T-helper 9 cell (primary cell): ENCODE measurements around the gene IFNLR1.

ENCODE experiments used
- DNase-seq: peaks from one replicate; pipeline ENCODE4 v3.0.0-alpha.2; 2020

IFNLR1 gene

GRCh38 chr1:24175033-24175755 lies 11.9 kb downstream of the IFNLR1 start:
- no peak for DNase-seq

DNA sequence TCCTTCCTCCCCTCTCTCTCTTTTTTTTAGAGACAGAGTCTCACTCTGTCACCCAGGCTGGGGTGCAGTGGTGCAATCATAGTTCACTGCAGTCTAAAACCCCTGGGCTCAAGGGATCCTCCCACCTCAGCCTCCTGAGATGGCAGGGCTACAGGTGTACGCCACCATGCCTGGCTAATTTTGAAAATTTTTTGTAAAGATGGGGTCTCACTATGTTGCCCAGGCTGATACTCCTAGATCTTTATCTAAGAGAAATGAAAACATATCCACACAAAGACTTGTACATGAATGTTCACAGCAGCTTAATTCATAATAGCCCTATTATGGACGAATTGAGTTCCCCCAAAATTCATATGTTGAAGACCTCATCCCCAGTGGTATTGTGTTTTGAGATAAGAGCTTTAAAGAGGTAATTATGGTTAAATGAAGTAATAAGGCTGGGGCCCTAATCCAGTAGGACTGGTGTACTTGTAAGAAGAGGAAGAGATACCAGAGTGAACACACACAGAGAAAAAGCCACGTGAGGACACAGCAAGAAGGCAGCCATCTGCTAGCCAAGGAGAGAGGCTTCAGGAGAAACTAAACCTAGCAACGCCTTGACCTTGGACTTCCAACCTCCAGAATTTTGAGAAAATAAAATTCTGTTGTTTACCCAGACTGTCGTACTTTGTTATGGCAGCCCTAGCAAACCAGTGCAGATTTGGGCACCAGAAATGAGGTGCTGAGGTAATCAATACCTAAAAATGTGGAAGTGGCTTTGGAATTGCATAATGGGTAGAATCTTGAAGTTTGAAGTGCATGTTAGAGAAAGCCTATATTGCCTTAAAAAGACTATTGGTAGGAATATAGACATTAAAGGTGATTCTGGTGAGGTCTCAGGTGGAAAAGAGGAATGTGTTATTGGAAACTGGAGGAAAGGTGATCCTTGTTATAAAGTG lies 13.2 kb downstream of the IFNLR1 start:
- no peak for DNase-seq

DNA sequence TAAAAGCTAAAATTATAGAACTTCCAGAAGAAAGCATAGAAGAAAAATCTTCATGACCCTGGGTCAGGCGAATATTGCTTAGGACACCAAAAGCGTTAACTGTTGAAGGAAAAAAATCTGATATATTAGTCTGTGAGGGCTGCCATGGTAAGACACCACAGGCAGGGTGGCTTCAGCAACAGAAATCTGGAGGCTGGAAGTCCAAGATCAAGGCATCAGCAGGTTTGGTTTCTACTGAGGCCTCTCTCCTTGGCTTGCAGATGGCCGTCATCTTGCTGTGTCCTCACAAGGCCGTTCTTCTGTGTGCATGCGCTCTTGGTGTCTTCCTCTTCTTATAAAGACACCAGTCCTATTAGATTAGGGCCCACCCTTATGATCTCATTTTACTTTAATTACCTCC lies 14.5 kb downstream of the IFNLR1 start:
- no peak for DNase-seq

DNA sequence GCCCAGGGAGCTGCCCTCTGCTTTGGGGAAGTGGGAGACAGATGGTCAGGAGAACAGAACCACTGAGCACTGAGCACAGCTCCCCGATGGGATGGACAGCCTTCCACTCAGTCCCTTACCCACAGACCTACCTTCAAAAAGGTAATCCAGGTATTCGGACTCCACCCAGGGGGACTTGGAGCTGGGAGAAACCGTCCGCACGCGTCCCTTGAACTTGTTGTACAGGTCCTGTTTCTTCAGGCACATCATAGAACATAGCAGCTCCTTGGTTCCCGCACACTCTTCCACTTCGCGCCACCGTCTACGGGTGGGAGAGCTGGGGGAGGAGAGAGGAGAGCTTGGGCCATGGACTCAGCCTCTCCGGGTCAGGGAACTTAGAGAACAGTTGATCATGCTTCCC lies 17.8 kb downstream of the IFNLR1 start:
- DNase-seq: no peak

DNA sequence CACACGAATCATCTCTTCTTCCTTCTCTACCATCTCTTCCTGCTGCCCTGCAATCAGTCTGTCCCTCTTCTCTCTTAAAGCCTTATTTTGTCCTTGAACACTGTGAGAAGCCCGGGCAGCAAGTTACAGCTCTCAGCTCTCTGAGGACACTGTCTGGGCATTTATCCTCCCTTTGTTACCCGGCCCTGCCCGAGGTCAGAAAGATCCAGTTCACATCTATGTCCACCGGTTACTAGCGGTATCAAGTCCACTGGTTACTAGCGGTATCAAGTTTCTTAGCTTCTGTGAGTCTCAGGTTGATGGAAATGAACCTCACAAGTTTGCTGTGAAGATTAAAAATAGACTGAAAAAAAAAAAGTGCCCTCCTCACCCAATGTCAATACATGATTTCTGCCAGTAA lies 18.8 kb downstream of the IFNLR1 start:
- no peak for DNase-seq

DNA sequence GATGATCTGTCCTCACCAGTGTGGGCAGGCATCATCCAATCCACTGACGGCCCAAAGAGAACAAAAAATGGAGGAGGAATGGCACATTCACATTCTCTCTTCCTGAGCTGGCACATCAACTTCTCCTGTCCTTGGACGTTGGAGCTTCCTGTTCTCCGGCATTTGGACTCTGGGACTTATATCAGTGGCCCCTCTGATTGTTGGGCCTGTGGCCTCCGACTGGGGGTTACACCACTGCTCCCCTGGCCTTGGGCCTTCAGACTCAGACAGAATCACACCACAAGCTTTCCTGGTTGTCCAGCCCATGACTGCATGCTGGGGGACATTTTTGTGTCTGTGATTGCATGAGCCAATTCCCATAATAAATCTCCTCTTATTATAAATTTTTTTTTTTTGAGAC lies 20.1 kb downstream of the IFNLR1 start:
- no peak for DNase-seq

DNA sequence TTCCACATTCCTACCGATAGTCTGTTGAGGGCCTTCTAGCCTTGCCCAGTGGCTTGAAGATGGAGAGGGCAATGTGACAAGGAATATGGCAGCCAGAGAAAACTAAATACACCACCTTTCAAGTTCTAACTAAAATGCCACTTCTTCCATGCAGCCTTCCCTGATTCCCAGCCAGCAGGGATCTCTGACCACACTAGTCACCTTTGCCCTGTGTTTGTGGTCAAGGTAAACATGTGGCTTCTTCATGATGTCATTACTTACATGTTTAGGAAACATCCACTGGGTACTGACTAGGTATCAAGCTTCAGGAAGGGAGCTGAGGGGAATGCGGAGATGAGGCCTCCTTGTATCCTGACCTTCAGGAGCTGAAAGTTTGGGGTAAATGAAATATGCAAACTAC lies 21.6 kb downstream of the IFNLR1 start:
- no peak for DNase-seq

- DNase-seq: no peak
Measured at GRCh38 chr1:24164004-24164403, 23.1 kb downstream of the IFNLR1 start.

DNA sequence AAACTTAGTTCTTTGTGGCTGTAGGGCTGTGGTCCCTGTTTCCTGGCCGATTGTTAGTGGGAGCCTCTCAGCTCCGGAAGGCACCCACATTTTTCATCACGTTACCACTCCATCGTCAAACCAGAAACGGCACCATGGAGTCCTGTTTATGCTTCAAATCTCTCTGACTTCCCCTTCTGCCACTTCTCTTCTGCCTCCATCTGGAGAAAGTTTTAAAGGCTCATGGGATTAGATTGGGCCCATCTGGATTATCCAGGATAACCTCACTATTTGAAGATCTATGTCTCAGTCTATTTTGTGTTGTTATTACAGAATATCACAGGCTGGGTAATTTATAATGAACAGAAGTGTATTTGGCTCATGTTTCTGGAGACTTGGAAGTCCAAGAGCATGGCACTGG lies 24.9 kb downstream of the IFNLR1 start:
- no peak for DNase-seq

- no peak for DNase-seq
Measured at GRCh38 chr1:24161270-24161669, 25.8 kb downstream of the IFNLR1 start.

- no peak for DNase-seq
Measured at GRCh38 chr1:24159366-24159765, 27.7 kb downstream of the IFNLR1 start.

GRCh38 chr1:24157918-24158481 lies 29.1 kb downstream of the IFNLR1 start:
- no peak for DNase-seq

GRCh38 chr1:24156542-24157260 lies 30.4 kb downstream of the IFNLR1 start:
- DNase-seq: no peak

GRCh38 chr1:24155011-24155782 lies 31.9 kb downstream of the IFNLR1 start:
- no peak for DNase-seq

DNA sequence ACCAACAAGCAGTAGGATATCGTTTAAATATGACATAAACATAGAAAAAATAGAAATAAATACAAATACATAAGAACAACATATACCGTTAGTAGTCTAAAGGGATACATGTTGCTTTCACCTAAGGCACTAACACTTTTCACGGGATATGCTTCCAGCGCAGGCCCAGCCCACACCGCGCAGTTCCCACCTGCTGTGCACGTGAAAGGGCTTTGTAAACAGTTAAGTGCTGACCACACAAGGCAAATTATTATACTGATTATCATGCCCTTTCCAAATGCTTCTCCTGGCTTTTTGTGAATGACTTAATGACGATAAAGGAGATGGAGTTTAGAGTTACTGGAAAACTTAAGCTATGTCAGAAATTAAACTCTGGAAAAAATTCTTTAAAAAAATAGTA lies 32.9 kb downstream of the IFNLR1 start:
- DNase-seq: no peak

DNA sequence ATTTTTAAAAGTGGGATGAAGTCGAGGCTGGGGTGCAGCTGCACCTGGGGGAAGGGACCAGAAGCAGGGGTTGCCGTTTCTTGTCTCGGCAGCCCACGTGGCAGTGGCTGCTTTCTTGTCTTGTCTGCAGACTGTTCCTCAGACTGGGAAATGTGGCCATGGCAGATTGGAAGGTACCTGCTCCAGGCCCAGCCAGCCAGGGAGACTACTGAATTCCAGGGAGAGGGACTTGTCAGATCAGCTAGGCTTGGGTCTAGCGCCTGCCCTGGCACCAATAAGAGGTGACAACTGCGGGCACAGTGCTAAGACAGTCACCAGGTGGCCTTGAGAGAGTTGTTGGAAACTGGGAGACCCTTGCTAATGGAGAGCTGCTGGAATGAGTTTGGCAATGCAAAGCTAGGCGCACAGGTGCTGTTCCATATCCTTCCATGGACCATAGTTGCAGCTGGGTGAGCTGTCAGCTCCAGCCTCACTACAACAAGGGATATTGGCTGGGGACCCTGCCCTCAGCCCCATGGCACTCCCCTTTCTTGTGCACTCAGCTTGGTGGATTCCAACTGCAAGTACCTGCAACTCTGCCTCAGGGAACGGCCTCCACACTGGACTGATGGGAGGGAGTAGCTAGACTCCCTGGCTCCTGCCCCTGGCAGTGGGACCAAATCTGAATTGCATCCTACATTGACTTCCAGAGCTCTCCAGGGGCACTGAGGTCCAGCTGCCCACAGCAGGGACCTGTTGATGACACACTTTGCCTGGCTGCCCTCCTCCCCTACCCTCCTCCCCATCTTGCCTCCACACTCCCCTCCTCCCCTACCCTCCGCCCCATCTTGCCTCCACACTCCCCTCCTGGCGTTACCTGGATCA lies 34.2 kb downstream of the IFNLR1 start:
- DNase-seq: no peak

GRCh38 chr1:24151175-24151533 lies 35.9 kb downstream of the IFNLR1 start:
- no peak for DNase-seq

GRCh38 chr1:24150234-24151174 lies 36.6 kb downstream of the IFNLR1 start:
- peak; percentile 87 for DNase-seq

GRCh38 chr1:24149866-24150233 lies 37.2 kb downstream of the IFNLR1 start:
- no peak for DNase-seq

DNA sequence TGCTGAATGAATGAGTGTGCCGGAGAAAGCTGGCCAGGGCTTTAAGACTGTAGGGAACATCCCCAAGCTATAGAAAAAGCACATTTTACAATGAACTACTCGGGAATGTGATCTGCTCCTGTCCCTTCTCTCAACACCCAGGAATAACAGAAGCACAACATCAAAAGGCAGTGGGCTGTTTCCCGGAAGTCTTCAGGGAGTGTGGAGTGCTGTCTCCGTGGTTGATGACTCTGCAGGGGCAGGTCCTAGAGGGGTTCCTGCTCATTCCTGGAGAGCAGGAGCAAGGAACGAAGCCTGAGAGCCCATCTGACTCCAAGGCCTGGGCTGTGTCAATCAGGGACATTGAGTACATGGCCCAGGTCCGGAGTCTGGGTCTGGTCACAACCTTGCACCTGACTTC lies 39.3 kb downstream of the IFNLR1 start:
- DNase-seq: no peak
